Common myeloid progenitor, CD34-positive (primary cell): ENCODE results near the gene ERO1A.

ENCODE experiments used
- CTCF ChIA-PET: fragments of 350-600 bp; sonication (Branson Sonifier 250); formaldehyde crosslinking; loops from one replicate; lab custom pipeline; 2021; ENCODE audit warnings: antibody characterized with exemption; lab: Charles Lee
- POLR2A ChIA-PET: fragments of 350-600 bp; sonication (Branson Sonifier 250); formaldehyde crosslinking; loops from one replicate; lab custom pipeline; 2021; ENCODE audit warnings: antibody characterized with exemption; lab: Charles Lee
- DNase-seq, 3 donors: peaks; one replicate each; pipeline versions ENCODE4 v3.0.0 to v3.0.0-alpha.2; 2013
- H3K27ac ChIP-seq, 2 experiments: 1 replicate in 1 of 2; 2 replicates in 1 of 2; pipeline ENCODE4 v1.7.0; 2013; ENCODE audit warnings: inconsistent platforms in 2 of 2, low read length in 2 of 2, mild to moderate bottlenecking in 2 of 2, low read depth in 1 of 2, moderate library complexity in 1 of 2; ENCODE audit not compliant: severe bottlenecking in 2 of 2, insufficient read depth in 1 of 2, poor library complexity in 1 of 2
- H3K27me3 ChIP-seq, 5 experiments: replicated peaks in 2 of 5; 1 replicate in 3 of 5; 2 replicates in 2 of 5; pipeline versions ENCODE4 v1.6.1 to v1.7.0; 2013; ENCODE audit warnings: low read length in 4 of 5, mild to moderate bottlenecking in 2 of 5, moderate library complexity in 2 of 5, inconsistent platforms in 1 of 5; ENCODE audit not compliant: insufficient read depth in 5 of 5, control insufficient read depth in 4 of 5
- H3K36me3 ChIP-seq, 4 experiments: 1 replicate in 2 of 4; 2 replicates in 2 of 4; pipeline versions ENCODE4 v1.6.1 to v1.7.0; 2013; ENCODE audit warnings: low read length in 3 of 4, control low read depth in 1 of 4, mild to moderate bottlenecking in 1 of 4; ENCODE audit not compliant: control insufficient read depth in 4 of 4, insufficient read depth in 4 of 4
- H3K4me1 ChIP-seq, 4 experiments: 1 replicate in 3 of 4; 2 replicates in 1 of 4; pipeline versions ENCODE4 v1.6.1 to v1.7.1; 2013; ENCODE audit warnings: low read length in 3 of 4, mild to moderate bottlenecking in 3 of 4, control low read depth in 1 of 4, inconsistent platforms in 1 of 4, moderate library complexity in 1 of 4; ENCODE audit not compliant: control insufficient read depth in 4 of 4, insufficient read depth in 4 of 4; ENCODE audit errors: control extremely low read depth in 1 of 4
- H3K4me3 ChIP-seq, 7 experiments: 1 replicate in 4 of 7; 2 replicates in 3 of 7; pipeline versions ENCODE4 v1.5.1 to v1.7.0; 2013; ENCODE audit warnings: mild to moderate bottlenecking in 7 of 7, low read length in 6 of 7, moderate library complexity in 6 of 7, inconsistent platforms in 2 of 7, low read depth in 2 of 7, control low read depth in 1 of 7; ENCODE audit not compliant: insufficient read depth in 4 of 7, control insufficient read depth in 1 of 7; ENCODE audit errors: extremely low read depth in 1 of 7
- H3K9me3 ChIP-seq, 5 experiments: 1 replicate in 4 of 5; 2 replicates in 1 of 5; pipeline versions ENCODE4 v1.6.1 to v1.7.1; 2013; ENCODE audit warnings: low read length in 4 of 5, mild to moderate bottlenecking in 2 of 5, inconsistent platforms in 1 of 5, low read depth in 1 of 5, moderate library complexity in 1 of 5; ENCODE audit not compliant: control insufficient read depth in 4 of 5, insufficient read depth in 2 of 5; ENCODE audit errors: control extremely low read depth in 1 of 5
- WGBS: methylation state at CpG from one replicate; pipeline ENCODE4 v1.1.5; 2013; ENCODE audit not compliant: insufficient coverage; 5-methylcytosine and 5-hydroxymethylcytosine counted together

Gene ERO1A

DNA sequence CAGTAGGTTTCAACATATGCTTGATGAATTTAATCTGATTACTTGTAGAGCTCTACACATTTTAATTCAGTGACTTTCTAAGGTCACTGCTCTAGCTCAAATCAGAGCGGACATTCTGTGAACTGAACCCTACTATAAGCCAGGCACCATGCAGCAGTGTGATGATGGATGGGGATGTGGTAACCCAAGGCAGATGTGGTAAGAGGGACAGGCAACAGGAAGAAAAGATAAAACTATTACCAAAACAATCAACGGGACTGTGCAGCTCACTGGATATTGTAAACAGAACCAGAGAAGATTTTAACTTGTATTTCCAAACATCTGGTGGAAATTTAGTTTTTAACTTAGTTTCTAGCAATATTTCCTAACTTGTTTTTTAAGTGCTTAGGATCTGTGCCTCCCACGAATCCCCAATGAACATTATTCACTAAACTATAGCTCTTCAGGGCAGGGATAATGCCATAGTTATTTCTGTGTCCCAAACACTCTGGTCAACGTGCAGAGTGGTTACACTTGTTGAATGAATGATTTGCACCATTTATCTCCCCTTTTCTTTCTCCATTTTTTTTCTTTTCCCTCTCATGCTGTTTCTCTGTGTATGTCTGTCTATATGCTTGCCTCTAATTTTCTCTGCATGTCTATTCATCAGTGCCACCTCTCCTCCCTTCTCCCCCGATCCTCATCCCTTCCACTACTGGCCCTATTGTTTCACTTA is 3.0 kb downstream of the ERO1A start:
- Histone ChIP-seq H3K4me1 (peaks cover 14 to 39% (median 27%) of the 10 kb centered on the region in 4 experiments), H3K4me3 (peak overlapping the region in 2 of 7 experiments; percentile 1 to 45), H3K27ac (peak overlapping the region in 1 of 2 experiments; percentile 25), H3K36me3 (no peaks in the 10 kb centered on the region), H3K9me3 (no peaks in the 10 kb centered on the region), H3K27me3 (no peaks in the 10 kb centered on the region)
- 30% methylated on average over 2 of the region's 5 CpGs for WGBS
- peak; percentile 69 to 94 (median 92) for DNase-seq
- POLR2A ChIA-PET: no interaction called here
- CTCF ChIA-PET: interaction anchor here (1.0 to 1.1 kb wide), 3 partner anchors 13 to 50 kb away, joined by 3 to 6 read pairs (median 5); no protein-coding TSS in a partner anchor

DNA sequence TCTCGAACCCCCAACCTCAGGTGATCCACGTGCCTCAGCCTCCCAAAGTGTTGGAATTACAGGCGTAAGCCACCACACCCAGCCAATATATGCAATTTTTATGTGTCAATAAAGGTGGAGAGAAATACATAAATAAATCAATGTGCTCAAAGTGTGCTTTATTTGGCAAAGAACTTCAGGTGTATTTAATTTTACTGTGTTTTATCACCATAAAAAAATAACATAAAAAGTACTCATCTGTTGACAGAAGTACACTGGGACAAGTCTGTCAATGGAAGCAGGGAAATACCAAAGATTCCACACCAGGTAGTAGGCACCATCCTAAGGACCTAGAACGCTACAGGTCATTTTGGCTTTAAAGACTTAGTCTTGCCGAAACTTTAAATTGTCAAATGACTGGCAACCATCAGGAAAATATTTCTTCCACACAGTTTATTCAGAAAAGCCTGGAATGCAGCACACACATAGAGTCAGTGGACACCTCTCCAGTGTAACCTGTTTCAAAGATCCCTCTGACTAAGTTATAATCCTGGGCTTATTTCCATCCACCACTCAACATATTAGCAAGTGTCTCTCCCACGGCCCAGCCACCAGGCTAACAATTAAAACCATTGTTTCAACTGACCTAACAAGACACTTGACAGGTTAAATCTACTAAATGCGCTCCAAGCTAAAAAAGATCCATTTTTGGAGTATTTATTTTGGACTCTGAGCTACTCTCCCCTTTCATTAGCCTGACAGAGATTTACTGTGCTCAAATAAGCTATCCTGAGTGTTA is 4.2 kb downstream of the ERO1A start:
- H3K36me3 ChIP-seq: no peaks in the 10 kb centered on the region
- POLR2A ChIA-PET: no interaction called here
- H3K4me1 ChIP-seq: peaks cover 14 to 37% (median 26%) of the 10 kb centered on the region in 4 experiments
- 100% methylated on average over 4 of the region's 7 CpGs for WGBS
- H3K27ac ChIP-seq: no peak overlapping the region
- no peaks in the 10 kb centered on the region for H3K27me3 ChIP-seq
- no peak for DNase-seq
- H3K9me3 ChIP-seq: no peaks in the 10 kb centered on the region
- CTCF ChIA-PET: interaction anchor here (1.0 to 1.1 kb wide), 2 partner anchors 12 to 51 kb away, joined by 5 to 6 read pairs; no protein-coding TSS in a partner anchor
- H3K4me3 ChIP-seq: no peak overlapping the region

DNA sequence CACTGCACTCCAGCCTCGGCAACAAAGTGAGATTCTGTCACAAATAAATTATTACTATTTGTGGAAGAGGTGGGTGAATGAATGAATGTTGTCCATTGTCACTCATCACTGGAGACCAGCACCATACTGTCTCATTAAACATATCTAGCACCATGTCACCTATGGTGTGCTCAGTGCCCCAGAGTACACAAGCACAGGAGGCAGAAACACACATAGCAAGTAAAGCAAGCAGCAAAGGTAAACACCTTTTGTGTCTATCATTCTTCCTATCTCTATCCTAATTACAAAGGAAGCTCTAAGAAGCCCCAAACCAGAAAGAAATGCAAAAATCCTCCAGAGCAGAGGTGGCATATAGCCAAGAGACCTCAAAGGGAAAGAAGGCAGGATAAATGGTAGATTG is 9.2 kb downstream of the ERO1A start:
- Histone ChIP-seq H3K4me3 (no peak overlapping the region), H3K9me3 (no peaks in the 10 kb centered on the region), H3K27ac (no peak overlapping the region), H3K27me3 (no peaks in the 10 kb centered on the region), H3K4me1 (peaks cover 0 to 2% (median 0%) of the 10 kb centered on the region in 4 experiments), H3K36me3 (peaks cover 0 to 6% (median 3%) of the 10 kb centered on the region in 4 experiments)
- no CpG with 5 or more reads among the region's 1 CpG for WGBS
- ChIA-PET CTCF (no interaction called here), POLR2A (no interaction called here)
- DNase-seq: no peak

DNA sequence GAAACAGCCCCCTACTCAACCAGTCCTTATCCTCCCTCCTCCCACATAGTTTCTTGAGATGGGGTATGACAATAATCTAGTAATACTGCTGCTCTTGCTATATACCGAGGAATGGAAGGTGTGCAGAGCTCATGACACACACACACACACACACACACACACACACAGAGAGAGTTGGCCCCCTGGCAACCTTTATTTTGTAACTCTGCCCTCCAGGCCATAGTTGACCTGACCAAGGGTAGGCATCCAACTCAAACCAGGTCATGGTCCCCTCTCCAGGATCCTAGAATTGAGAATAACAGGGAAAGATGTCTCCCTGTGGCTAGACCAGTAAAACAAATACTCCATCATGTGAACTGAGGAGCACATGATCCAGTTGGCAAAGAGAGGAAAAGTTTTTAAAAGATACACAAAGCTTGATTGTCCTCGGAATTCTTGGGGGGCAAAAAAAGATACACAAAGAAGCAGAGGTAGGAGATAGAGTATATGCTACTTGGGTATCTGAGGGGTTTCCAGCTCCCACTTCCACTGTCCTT is 11.3 kb downstream of the ERO1A start:
- CTCF ChIA-PET: interaction anchor here (1.4 kb wide), 1 partner anchor 27 kb away, joined by 3 read pairs; no protein-coding TSS in a partner anchor
- DNase-seq: no peak
- Histone ChIP-seq H3K4me3 (no peak overlapping the region), H3K4me1 (no peaks in the 10 kb centered on the region), H3K27ac (no peak overlapping the region), H3K27me3 (no peaks in the 10 kb centered on the region), H3K9me3 (no peaks in the 10 kb centered on the region), H3K36me3 (peaks cover 0 to 10% (median 5%) of the 10 kb centered on the region in 4 experiments)
- POLR2A ChIA-PET: no interaction called here
- WGBS: no CpG with 5 or more reads among the region's 2 CpGs

DNA sequence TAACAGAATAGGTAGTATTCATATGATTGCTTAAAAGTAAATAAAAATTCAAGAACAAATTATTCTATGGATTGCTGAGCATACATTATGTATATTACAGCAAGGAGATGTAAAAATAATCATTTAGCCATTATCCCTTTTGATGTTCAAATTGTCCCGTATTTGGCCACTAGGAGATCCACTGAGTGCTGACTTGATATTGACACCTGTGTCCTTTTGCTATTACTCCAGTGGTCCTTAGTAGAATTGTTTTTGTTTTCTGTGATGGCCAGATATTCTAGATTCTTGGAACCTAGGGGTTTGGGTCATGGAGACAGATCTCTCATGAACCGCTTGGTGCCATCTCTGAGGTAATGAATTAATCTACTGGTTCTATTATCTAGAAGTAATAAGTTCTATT is 16.8 kb downstream of the ERO1A start:
- Histone ChIP-seq H3K4me3 (no peak overlapping the region), H3K27me3 (no peaks in the 10 kb centered on the region), H3K36me3 (peaks cover 5 to 46% (median 21%) of the 10 kb centered on the region in 4 experiments), H3K27ac (no peak overlapping the region), H3K4me1 (no peaks in the 10 kb centered on the region), H3K9me3 (no peaks in the 10 kb centered on the region)
- ChIA-PET CTCF (interaction anchor here (1.0 to 1.8 kb wide), 5 partner anchors 8 to 45 kb away, joined by 3 to 6 read pairs (median 4); no protein-coding TSS in a partner anchor), POLR2A (interaction anchor here (1.1 kb wide), 1 partner anchor 127 kb away, joined by 3 read pairs; no protein-coding TSS in a partner anchor)
- 88% methylated on average over 1 of the region's 2 CpGs for WGBS
- DNase-seq: peak; percentile 34 to 68 (median 60)

DNA sequence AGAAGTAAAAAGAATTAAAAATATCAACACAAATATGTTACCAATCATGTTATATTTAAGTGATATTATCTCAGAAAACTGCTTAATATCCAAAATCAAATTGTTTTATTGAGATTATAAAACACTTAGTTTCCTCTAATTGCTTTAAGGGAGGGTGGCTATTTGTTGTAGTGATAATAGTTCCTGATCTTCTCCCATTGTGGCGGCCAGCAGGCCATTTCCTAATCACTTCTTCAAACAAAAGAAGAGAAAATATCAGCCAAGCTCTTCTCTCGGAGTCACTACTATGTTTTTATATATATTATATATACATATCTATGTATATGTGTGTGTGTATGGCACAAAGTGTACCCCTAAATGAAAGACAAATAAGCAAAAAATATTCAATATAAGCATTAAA is 31.5 kb downstream of the ERO1A start:
- POLR2A ChIA-PET: no interaction called here
- WGBS: no CpG with 5 or more reads among the region's 2 CpGs

More for the DNA sequence above, 31.5 kb downstream of the ERO1A start:
- Histone ChIP-seq H3K27me3 (no peaks in the 10 kb centered on the region), H3K4me3 (no peak overlapping the region), H3K9me3 (no peaks in the 10 kb centered on the region), H3K4me1 (no peaks in the 10 kb centered on the region), H3K36me3 (peaks cover 10 to 22% (median 16%) of the 10 kb centered on the region in 4 experiments), H3K27ac (no peak overlapping the region)
- CTCF ChIA-PET: interaction anchor here (1.6 kb wide), 1 partner anchor 9 kb away, joined by 4 read pairs; no protein-coding TSS in a partner anchor
- no peak for DNase-seq
